H9 (cell line): Measurements from ENCODE around the gene RRAGD. TPM values are rescaled to one million over a fixed set of nuclear protein-coding genes. Genes with fewer than 3 reads are reported as not detected.

ENCODE experiments used
- DNase-seq: peaks from one replicate; pipeline ENCODE4 v3.0.0-alpha.2; 2017
- H2AFZ ChIP-seq: one replicate; pipeline ENCODE4 v1.6.1; 2013; ENCODE audit warnings: mild to moderate bottlenecking, low read length, control low read depth, moderate library complexity
- H2AK5ac ChIP-seq: 2 replicates; pipeline ENCODE4 v1.6.1; 2013; ENCODE audit warnings: low read length, control low read depth, mixed read lengths; ENCODE audit not compliant: insufficient read length
- H2BK120ac ChIP-seq: one replicate; pipeline ENCODE4 v1.6.1; 2013; ENCODE audit warnings: low read depth, mild to moderate bottlenecking, low read length, control low read depth, inconsistent platforms; ENCODE audit not compliant: poor library complexity, severe bottlenecking
- H2BK12ac ChIP-seq: 2 replicates; pipeline ENCODE4 v1.6.1; 2013; ENCODE audit warnings: low read length, control low read depth, mixed read lengths, low read depth; ENCODE audit not compliant: insufficient read length
- H2BK15ac ChIP-seq: 2 replicates; pipeline ENCODE4 v1.6.1; 2013; ENCODE audit warnings: low read depth, low read length, control low read depth
- H2BK20ac ChIP-seq: one replicate; pipeline ENCODE4 v1.6.1; 2013; ENCODE audit warnings: low read depth, mild to moderate bottlenecking, low read length, control low read depth, inconsistent platforms; ENCODE audit not compliant: poor library complexity, severe bottlenecking
- H2BK5ac ChIP-seq: 2 replicates; pipeline ENCODE4 v1.6.1; 2013; ENCODE audit warnings: low read length, control low read depth, mixed read lengths; ENCODE audit not compliant: insufficient read length
- H3K14ac ChIP-seq: 2 replicates; pipeline ENCODE4 v1.6.1; 2013; ENCODE audit warnings: low read length, control low read depth; ENCODE audit not compliant: insufficient read depth
- H3K18ac ChIP-seq: 2 replicates; pipeline ENCODE4 v1.6.1; 2013; ENCODE audit warnings: low read depth, mild to moderate bottlenecking, mixed read lengths, low read length, control low read depth; ENCODE audit not compliant: insufficient read length
- H3K23ac ChIP-seq: 2 replicates; pipeline ENCODE4 v1.6.1; 2013; ENCODE audit warnings: low read length, control low read depth, mixed read lengths, low read depth; ENCODE audit not compliant: insufficient read length
- H3K23me2 ChIP-seq: 2 replicates; pipeline ENCODE4 v1.6.1; 2013; ENCODE audit warnings: low read depth, mild to moderate bottlenecking, mixed read lengths, low read length, control low read depth; ENCODE audit not compliant: insufficient read length, poor library complexity, severe bottlenecking
- H3K27ac ChIP-seq: 2 replicates; pipeline ENCODE4 v1.5.1; 2013; ENCODE audit warnings: low read length, control low read depth, mixed read lengths, low read depth; ENCODE audit not compliant: insufficient read length
- H3K27me3 ChIP-seq: 2 replicates; pipeline ENCODE4 v1.6.1; 2013; ENCODE audit warnings: low read length, control low read depth, inconsistent platforms; ENCODE audit not compliant: insufficient read depth
- H3K4ac ChIP-seq: 2 replicates; pipeline ENCODE4 v1.6.1; 2013; ENCODE audit warnings: low read depth, mild to moderate bottlenecking, control low read depth, inconsistent platforms, low read length, moderate library complexity
- H3K4me1 ChIP-seq: 2 replicates; pipeline ENCODE4 v1.6.1; 2013; ENCODE audit warnings: low read length, control low read depth, inconsistent platforms; ENCODE audit not compliant: insufficient read depth
- H3K4me2 ChIP-seq: 2 replicates; pipeline ENCODE4 v1.6.1; 2013; ENCODE audit warnings: low read length, control low read depth, mixed read lengths; ENCODE audit not compliant: insufficient read length, insufficient read depth
- H3K56ac ChIP-seq: 2 replicates; pipeline ENCODE4 v1.6.1; 2013; ENCODE audit warnings: low read depth, mild to moderate bottlenecking, mixed read lengths, low read length, control low read depth; ENCODE audit not compliant: insufficient read length
- H3K79me1 ChIP-seq: 2 replicates; pipeline ENCODE4 v1.6.1; 2013; ENCODE audit warnings: low read depth, mild to moderate bottlenecking, moderate library complexity, low read length, control low read depth, inconsistent platforms; ENCODE audit not compliant: insufficient read depth, poor library complexity, severe bottlenecking
- H3K79me2 ChIP-seq: 2 replicates; pipeline ENCODE4 v1.6.1; 2013; ENCODE audit warnings: low read length, control low read depth, inconsistent platforms; ENCODE audit not compliant: insufficient read depth
- H3K9ac ChIP-seq: 2 replicates; pipeline ENCODE4 v1.6.1; 2013; ENCODE audit warnings: low read length, control low read depth, mixed read lengths; ENCODE audit not compliant: insufficient read length; ENCODE audit errors: extremely low read depth
- H3K9me3 ChIP-seq: one replicate; pipeline ENCODE4 v1.6.1; 2013; ENCODE audit warnings: low read depth, low read length, inconsistent platforms; ENCODE audit not compliant: control insufficient read depth
- H3T11ph ChIP-seq: one replicate; pipeline ENCODE4 v1.6.1; 2013; ENCODE audit warnings: mild to moderate bottlenecking, low read length, control low read depth, inconsistent platforms
- H4K20me1 ChIP-seq: one replicate; pipeline ENCODE4 v1.6.1; 2013; ENCODE audit not compliant: control insufficient read depth, insufficient read length, insufficient read depth
- H4K5ac ChIP-seq: 2 replicates; pipeline ENCODE4 v1.6.1; 2013; ENCODE audit warnings: low read depth, mild to moderate bottlenecking, mixed read lengths, low read length, control low read depth; ENCODE audit not compliant: insufficient read length
- H4K8ac ChIP-seq: replicated peaks from 2 replicates; pipeline ENCODE4 v1.6.1; 2013; ENCODE audit warnings: low read length, control low read depth, mixed read lengths, low read depth; ENCODE audit not compliant: insufficient read length
- H4K91ac ChIP-seq: 2 replicates; pipeline ENCODE4 v1.6.1; 2013; ENCODE audit warnings: low read depth, mild to moderate bottlenecking, moderate library complexity, mixed read lengths, low read length, control low read depth; ENCODE audit not compliant: insufficient read length
- H3K27ac Mint-ChIP-seq, 3 experiments: 2 replicates in 2 of 3; 3 replicates in 1 of 3; pipeline ENCODE4 v1.8.0; 2020 to 2021; ENCODE audit warnings: mixed read lengths in 3 of 3, mild to moderate bottlenecking in 1 of 3, moderate library complexity in 1 of 3
- H3K27me3 Mint-ChIP-seq: 2 replicates; pipeline ENCODE4 v1.8.0; 2021; ENCODE audit warnings: low read depth, mild to moderate bottlenecking, moderate library complexity, mixed read lengths
- H3K36me3 Mint-ChIP-seq, 3 experiments: 2 replicates in 2 of 3; 3 replicates in 1 of 3; pipeline ENCODE4 v1.8.0; 2020 to 2021; ENCODE audit warnings: low read depth in 3 of 3, mixed read lengths in 3 of 3; ENCODE audit not compliant: insufficient read depth in 1 of 3
- H3K4me1 Mint-ChIP-seq, 2 experiments: 2 replicates each; pipeline ENCODE4 v1.8.0; 2020; ENCODE audit warnings: mixed read lengths in 2 of 2
- H3K4me3 Mint-ChIP-seq, 2 experiments: 2 replicates in 1 of 2; 3 replicates in 1 of 2; pipeline ENCODE4 v1.8.0; 2020 to 2021; ENCODE audit warnings: mild to moderate bottlenecking in 2 of 2, mixed read lengths in 2 of 2, moderate library complexity in 1 of 2
- H3K9me3 Mint-ChIP-seq, 2 experiments: 2 replicates in 1 of 2; 3 replicates in 1 of 2; pipeline ENCODE4 v1.8.0; 2020; ENCODE audit warnings: mild to moderate bottlenecking in 2 of 2, mixed read lengths in 2 of 2, moderate library complexity in 1 of 2
- WGBS: extraction: QIAGEN DNeasy Blood & Tissue Kit; methylation state at CpG from one replicate; pipeline ENCODE4 v1.1.7; 2013; ENCODE audit warnings: missing lambda C conversion rate, low lambda C conversion rate, mixed read lengths; ENCODE audit not compliant: insufficient read length; ENCODE audit errors: extremely low coverage; 5-methylcytosine and 5-hydroxymethylcytosine counted together
- total RNA-seq: library from RNA; stranded (reverse); gene quantifications from 2 replicates; pipeline ENCODE4 v1.2.1, GENCODE V29; 2021
- TF ChIP-seq, protein P1 (sequence below): fragments of 200-600 bp; sonication (generic); conservative IDR thresholded peaks from 3 replicates; pipeline ENCODE4 v1.8.0; 2021; ENCODE audit warnings: antibody characterized with exemption, mild to moderate bottlenecking

The RRAGD gene
- total RNA-seq, 1 experiment from 2014 or later: 10.6 TPM

DNA sequence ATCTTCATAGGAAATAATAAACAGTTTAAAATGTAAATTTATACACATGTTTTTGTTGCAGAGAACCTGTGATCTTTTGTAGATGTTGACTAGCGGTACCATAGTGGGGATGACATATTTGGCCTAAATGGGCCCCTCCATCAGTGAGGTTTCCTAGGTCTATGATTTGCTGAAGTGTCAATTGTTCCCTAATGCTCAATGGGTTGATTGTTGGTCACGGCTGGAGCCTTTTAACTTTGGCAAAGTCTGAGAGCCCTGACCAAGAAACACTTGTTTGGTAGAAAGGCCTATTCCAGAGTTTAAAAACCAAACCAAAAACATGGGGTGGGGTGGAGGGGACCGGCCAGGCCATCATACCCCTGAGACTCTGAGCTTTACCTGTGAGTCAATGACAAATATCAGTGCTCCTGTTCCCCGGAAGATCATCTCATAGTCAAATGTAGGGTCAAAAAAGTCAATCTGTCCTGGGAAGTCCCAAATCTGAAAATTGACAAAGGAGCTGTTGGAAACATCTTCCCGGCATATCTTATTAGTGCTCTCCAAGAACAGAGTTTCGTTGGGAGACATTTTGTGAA is 25.1 kb downstream of the RRAGD start:
- Histone ChIP-seq H3K79me2 (no peaks in the 10 kb centered on the region), H2AFZ (no peak overlapping the region), H3K4me2 (no peak overlapping the region), H3K79me1 (no peaks in the 10 kb centered on the region), H3K23me2 (no peaks in the 10 kb centered on the region), H2BK15ac (no peak overlapping the region), H2BK20ac (no peak overlapping the region), H3K4ac (no peak overlapping the region), H3K18ac (no peak overlapping the region), H3K56ac (no peak overlapping the region), H3K27me3 (no peaks in the 10 kb centered on the region), H2BK12ac (no peak overlapping the region), H4K5ac (no peak overlapping the region), H3T11ph (no peak overlapping the region), H3K27ac (no peak overlapping the region), H2BK5ac (no peak overlapping the region), H3K14ac (no peak overlapping the region), H2AK5ac (no peak overlapping the region), H4K20me1 (no peaks in the 10 kb centered on the region), H3K4me1 (no peaks in the 10 kb centered on the region), H3K9me3 (no peaks in the 10 kb centered on the region), H2BK120ac (no peak overlapping the region), H4K91ac (no peak overlapping the region), H3K23ac (no peak overlapping the region), H3K9ac (no peak overlapping the region), H4K8ac (no peak overlapping the region)
- Mint-ChIP-seq H3K27ac (no peak overlapping the region), H3K9me3 (no peaks in the 10 kb centered on the region), H3K27me3 (no peaks in the 10 kb centered on the region), H3K4me3 (no peak overlapping the region), H3K36me3 (peaks cover 0 to 4% (median 2%) of the 10 kb centered on the region in 3 experiments; a peak in 5 of 7 replicates), H3K4me1 (peaks cover 6 to 7% of the 10 kb centered on the region in 2 experiments; a peak in 3 of 4 replicates)
- no CpG with 5 or more reads among the region's 6 CpGs for WGBS
- DNase-seq: no peak
- TF ChIP-seq, protein P1, sequence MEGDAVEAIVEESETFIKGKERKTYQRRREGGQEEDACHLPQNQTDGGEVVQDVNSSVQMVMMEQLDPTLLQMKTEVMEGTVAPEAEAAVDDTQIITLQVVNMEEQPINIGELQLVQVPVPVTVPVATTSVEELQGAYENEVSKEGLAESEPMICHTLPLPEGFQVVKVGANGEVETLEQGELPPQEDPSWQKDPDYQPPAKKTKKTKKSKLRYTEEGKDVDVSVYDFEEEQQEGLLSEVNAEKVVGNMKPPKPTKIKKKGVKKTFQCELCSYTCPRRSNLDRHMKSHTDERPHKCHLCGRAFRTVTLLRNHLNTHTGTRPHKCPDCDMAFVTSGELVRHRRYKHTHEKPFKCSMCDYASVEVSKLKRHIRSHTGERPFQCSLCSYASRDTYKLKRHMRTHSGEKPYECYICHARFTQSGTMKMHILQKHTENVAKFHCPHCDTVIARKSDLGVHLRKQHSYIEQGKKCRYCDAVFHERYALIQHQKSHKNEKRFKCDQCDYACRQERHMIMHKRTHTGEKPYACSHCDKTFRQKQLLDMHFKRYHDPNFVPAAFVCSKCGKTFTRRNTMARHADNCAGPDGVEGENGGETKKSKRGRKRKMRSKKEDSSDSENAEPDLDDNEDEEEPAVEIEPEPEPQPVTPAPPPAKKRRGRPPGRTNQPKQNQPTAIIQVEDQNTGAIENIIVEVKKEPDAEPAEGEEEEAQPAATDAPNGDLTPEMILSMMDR: no peak
